Osteocyte (in vitro differentiated cells): ENCODE data around the gene TTC27. TPM values are rescaled to one million over a fixed set of nuclear protein-coding genes. Genes with fewer than 3 reads are reported as not detected.

Experiments
- DNase-seq: peaks from one replicate; pipeline ENCODE4 v3.0.0; 2021; ENCODE audit warnings: mixed read lengths; ENCODE audit not compliant: unreplicated experiment; ENCODE audit errors: extremely low spot score
- H3K27ac Mint-ChIP-seq: one replicate; pipeline ENCODE4 v1.8.0; 2021; ENCODE audit warnings: mild to moderate bottlenecking, mixed read lengths; ENCODE audit not compliant: unreplicated experiment
- H3K27me3 Mint-ChIP-seq: one replicate; pipeline ENCODE4 v1.8.0; 2021; ENCODE audit warnings: mixed read lengths; ENCODE audit not compliant: unreplicated experiment
- H3K36me3 Mint-ChIP-seq: one replicate; pipeline ENCODE4 v1.8.0; 2021; ENCODE audit warnings: mixed read lengths; ENCODE audit not compliant: unreplicated experiment
- H3K4me1 Mint-ChIP-seq: one replicate; pipeline ENCODE4 v1.8.0; 2021; ENCODE audit warnings: mixed read lengths; ENCODE audit not compliant: unreplicated experiment
- H3K4me3 Mint-ChIP-seq: one replicate; pipeline ENCODE4 v1.8.0; 2021; ENCODE audit warnings: mild to moderate bottlenecking, moderate library complexity, mixed read lengths; ENCODE audit not compliant: unreplicated experiment
- H3K9me3 Mint-ChIP-seq: one replicate; pipeline ENCODE4 v1.8.0; 2021; ENCODE audit warnings: mixed read lengths; ENCODE audit not compliant: unreplicated experiment
- CTCF ChIP-seq: fragments of 200-600 bp; sonication (generic); IDR thresholded peaks from 2 replicates; pipeline ENCODE4 v1.5.0; 2021; ENCODE audit warnings: antibody characterized with exemption, mild to moderate bottlenecking, moderate library complexity
- total RNA-seq: library from RNA; stranded (reverse); gene quantifications from 2 replicates; pipeline ENCODE4 v1.2.1, GENCODE V29; 2021

The TTC27 gene
- total RNA-seq, 1 donor from 2014 or later, result 14.2 TPM

- TF ChIP-seq CTCF, result no peak
- Mint-ChIP-seq H3K36me3 (peaks cover 27% of the 10 kb centered on the region), H3K27me3 (no peaks in the 10 kb centered on the region), H3K27ac (no peak overlapping the region), H3K9me3 (peaks cover 16% of the 10 kb centered on the region), H3K4me1 (peaks cover 9% of the 10 kb centered on the region), H3K4me3 (no peak overlapping the region)
- DNase-seq, result no peak
Observed at GRCh38 chr2:32743480-32744236, 115.8 kb downstream of the TTC27 start.

- H3K4me1 Mint-ChIP-seq, result peaks cover 7% of the 10 kb centered on the region
- no peaks in the 10 kb centered on the region for H3K27me3 Mint-ChIP-seq
- H3K4me3 Mint-ChIP-seq, result no peak overlapping the region
- H3K36me3 Mint-ChIP-seq, result peaks cover 32% of the 10 kb centered on the region
- DNase-seq, result no peak
- H3K9me3 Mint-ChIP-seq, result peaks cover 16% of the 10 kb centered on the region
- no peak for TF ChIP-seq CTCF
- no peak overlapping the region for H3K27ac Mint-ChIP-seq
Observed at GRCh38 chr2:32745191-32745590, 117.3 kb downstream of the TTC27 start.

- Mint-ChIP-seq H3K9me3 (peaks cover 16% of the 10 kb centered on the region), H3K4me3 (no peak overlapping the region), H3K4me1 (peaks cover 7% of the 10 kb centered on the region), H3K27me3 (no peaks in the 10 kb centered on the region), H3K27ac (no peak overlapping the region), H3K36me3 (peaks cover 32% of the 10 kb centered on the region)
- no peak for DNase-seq
- no peak for TF ChIP-seq CTCF
Observed at GRCh38 chr2:32745675-32746074, 117.8 kb downstream of the TTC27 start.

DNA sequence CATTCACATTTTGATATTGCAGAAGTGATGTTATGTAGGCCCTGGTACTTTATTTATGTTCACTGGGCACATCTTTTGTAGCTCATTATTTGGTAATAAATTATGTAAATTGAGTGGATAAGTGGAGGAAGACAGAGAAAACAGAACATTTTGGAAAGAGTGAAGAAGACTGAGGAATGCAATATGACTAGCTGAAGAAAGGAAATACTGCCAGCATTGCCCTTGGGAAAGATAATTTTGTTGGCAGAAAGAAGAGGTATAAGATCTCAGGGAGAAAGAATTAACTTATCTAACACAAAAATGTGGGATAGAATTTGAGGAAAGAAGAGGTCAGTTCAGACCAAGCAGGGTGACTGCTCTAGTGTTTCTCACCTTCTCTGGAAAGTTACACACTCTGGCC is 118.8 kb downstream of the TTC27 start:
- Mint-ChIP-seq H3K27ac (no peak overlapping the region), H3K4me3 (no peak overlapping the region), H3K36me3 (peaks cover 32% of the 10 kb centered on the region), H3K27me3 (no peaks in the 10 kb centered on the region), H3K4me1 (peaks cover 10% of the 10 kb centered on the region), H3K9me3 (peaks cover 16% of the 10 kb centered on the region)
- no peak for DNase-seq
- TF ChIP-seq CTCF, result no peak

- Mint-ChIP-seq H3K4me1 (peaks cover 23% of the 10 kb centered on the region), H3K4me3 (no peak overlapping the region), H3K27ac (no peak overlapping the region), H3K36me3 (peaks cover 32% of the 10 kb centered on the region), H3K9me3 (peaks cover 16% of the 10 kb centered on the region), H3K27me3 (no peaks in the 10 kb centered on the region)
- no peak for TF ChIP-seq CTCF
- DNase-seq, result no peak
Observed at GRCh38 chr2:32748158-32748557, 120.3 kb downstream of the TTC27 start.
